ENCODE results near the gene CENPF.

CENPF gene

DNA sequence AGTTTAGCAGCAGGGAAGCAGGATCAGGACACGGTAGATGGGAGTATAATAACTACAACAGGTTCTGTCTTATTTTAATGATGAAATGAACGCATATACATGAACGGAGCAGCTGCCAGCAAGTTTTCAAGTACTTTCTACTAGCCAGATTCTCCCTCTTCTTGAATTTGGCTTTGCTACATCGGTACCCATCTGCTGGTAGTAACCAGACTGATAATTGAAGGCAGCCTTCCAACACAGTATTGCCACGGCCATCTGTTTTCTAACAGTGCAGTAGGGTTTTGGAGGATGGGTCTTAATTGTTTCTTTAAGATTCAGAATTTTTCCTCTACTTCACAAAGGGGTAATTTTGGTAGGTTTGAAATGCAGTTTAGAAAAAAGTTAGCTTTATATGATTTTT, 33.4 kb downstream of the CENPF start:
- no peaks in the 10 kb centered on the region for H3K9me3 ChIP-seq (ENCODE audit: control extremely low read depth in 1 of 5, control insufficient read depth in 4 of 5, insufficient read depth in 2 of 5, low read depth in 1 of 5, low read length in 4 of 5)
- no peak for DNase-seq
- WGBS (ENCODE audit: insufficient coverage): 100% methylated on average over 3 of the region's 5 CpGs
- no peak overlapping the region for H3K27ac ChIP-seq (ENCODE audit: insufficient read depth in 1 of 2, low read depth in 1 of 2, low read length in 2 of 2, poor library complexity in 1 of 2, severe bottlenecking in 2 of 2)
- no peaks in the 10 kb centered on the region for H3K27me3 ChIP-seq (replicated peaks in 2 of 5; ENCODE audit: control insufficient read depth in 4 of 5, insufficient read depth in 5 of 5, low read length in 4 of 5)
- ChIA-PET CTCF (interaction anchor here (0.7 to 4.7 kb wide), 8 partner anchors 9 to 309 kb away, joined by 3 to 23 read pairs (median 4); no protein-coding TSS in a partner anchor), POLR2A (no interaction called here)
- no peaks in the 10 kb centered on the region for H3K4me1 ChIP-seq (ENCODE audit: control extremely low read depth in 1 of 4, control insufficient read depth in 4 of 4, insufficient read depth in 4 of 4, low read length in 3 of 4)
- peaks cover 5 to 82% (median 40%) of the 10 kb centered on the region in 4 experiments for H3K36me3 ChIP-seq (ENCODE audit: control insufficient read depth in 4 of 4, insufficient read depth in 4 of 4, low read length in 3 of 4)
- H3K4me3 ChIP-seq (ENCODE audit: control insufficient read depth in 1 of 7, extremely low read depth in 1 of 7, insufficient read depth in 4 of 7, low read depth in 2 of 7, low read length in 6 of 7): no peak overlapping the region

DNA sequence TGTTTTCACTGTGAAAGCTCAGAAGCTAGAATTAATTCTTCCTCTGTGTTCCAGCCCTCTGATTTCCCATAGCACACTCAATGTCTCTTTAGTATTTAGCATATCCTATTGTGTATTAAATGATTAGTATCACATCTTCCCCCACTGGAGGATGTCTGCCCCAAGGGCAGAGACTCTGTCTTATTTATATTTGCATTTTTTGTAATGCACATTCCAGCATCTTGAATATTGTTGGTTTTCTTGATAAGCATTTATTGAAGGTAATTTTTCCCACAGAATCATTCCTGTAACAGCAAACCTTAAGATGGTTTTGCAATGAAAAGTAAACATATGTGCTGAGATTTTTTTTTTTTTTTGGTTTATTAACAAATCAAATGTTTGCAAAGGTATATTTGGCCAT, 34.1 kb downstream of the CENPF start:
- CTCF ChIA-PET: interaction anchor here (0.7 to 4.7 kb wide), 4 partner anchors 10 to 307 kb away, joined by 3 to 23 read pairs (median 5); no protein-coding TSS in a partner anchor
- H3K4me3 ChIP-seq (ENCODE audit: control insufficient read depth in 1 of 7, extremely low read depth in 1 of 7, insufficient read depth in 4 of 7, low read depth in 2 of 7, low read length in 6 of 7): no peak overlapping the region
- peaks cover 5 to 81% (median 39%) of the 10 kb centered on the region in 4 experiments for H3K36me3 ChIP-seq (ENCODE audit: control insufficient read depth in 4 of 4, insufficient read depth in 4 of 4, low read length in 3 of 4)
- H3K9me3 ChIP-seq (ENCODE audit: control extremely low read depth in 1 of 5, control insufficient read depth in 4 of 5, insufficient read depth in 2 of 5, low read depth in 1 of 5, low read length in 4 of 5): no peaks in the 10 kb centered on the region
- no peak overlapping the region for H3K27ac ChIP-seq (ENCODE audit: insufficient read depth in 1 of 2, low read depth in 1 of 2, low read length in 2 of 2, poor library complexity in 1 of 2, severe bottlenecking in 2 of 2)
- no peak for DNase-seq
- no peaks in the 10 kb centered on the region for H3K4me1 ChIP-seq (ENCODE audit: control extremely low read depth in 1 of 4, control insufficient read depth in 4 of 4, insufficient read depth in 4 of 4, low read length in 3 of 4)
- POLR2A ChIA-PET: no interaction called here
- no peaks in the 10 kb centered on the region for H3K27me3 ChIP-seq (replicated peaks in 2 of 5; ENCODE audit: control insufficient read depth in 4 of 5, insufficient read depth in 5 of 5, low read length in 4 of 5)

DNA sequence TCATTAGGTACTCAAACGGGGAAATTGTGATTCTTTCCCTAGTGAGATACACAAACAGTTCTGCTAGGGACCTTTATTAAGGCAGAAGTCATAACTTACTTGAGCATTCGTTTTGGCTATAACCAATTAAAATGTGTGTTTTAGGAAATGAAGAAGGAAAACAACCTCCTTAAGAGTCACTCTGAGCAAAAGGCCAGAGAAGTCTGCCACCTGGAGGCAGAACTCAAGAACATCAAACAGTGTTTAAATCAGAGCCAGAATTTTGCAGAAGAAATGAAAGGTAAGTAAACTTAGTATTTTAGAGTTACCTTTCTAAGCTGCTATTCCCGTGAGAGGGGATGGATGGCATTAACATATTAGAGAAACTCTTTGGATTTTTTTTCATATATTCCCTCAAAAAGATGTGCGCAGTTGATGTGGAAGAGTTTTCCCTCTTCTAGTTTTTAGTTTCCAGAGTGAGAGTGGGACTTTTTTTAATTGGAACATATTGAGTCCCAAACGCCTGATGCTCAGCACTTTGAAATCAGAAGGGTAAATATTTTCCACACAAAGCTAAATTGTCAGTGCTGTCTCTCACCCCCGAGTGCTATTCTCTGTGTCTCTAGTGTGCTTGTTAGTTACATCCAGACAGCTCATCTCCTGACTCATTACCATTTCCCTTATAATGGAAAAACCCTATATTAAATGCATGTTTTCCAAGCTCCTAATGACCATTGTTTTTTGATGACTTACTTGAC, 34.9 kb downstream of the CENPF start:
- POLR2A ChIA-PET: interaction anchor here (0.6 kb wide), 1 partner anchor 8 kb away, joined by 3 read pairs; no protein-coding TSS in a partner anchor
- Histone ChIP-seq H3K4me1 (ENCODE audit: control extremely low read depth in 1 of 4, control insufficient read depth in 4 of 4, insufficient read depth in 4 of 4, low read length in 3 of 4) (no peaks in the 10 kb centered on the region), H3K4me3 (ENCODE audit: control insufficient read depth in 1 of 7, extremely low read depth in 1 of 7, insufficient read depth in 4 of 7, low read depth in 2 of 7, low read length in 6 of 7) (no peak overlapping the region), H3K27ac (ENCODE audit: insufficient read depth in 1 of 2, low read depth in 1 of 2, low read length in 2 of 2, poor library complexity in 1 of 2, severe bottlenecking in 2 of 2) (no peak overlapping the region), H3K9me3 (ENCODE audit: control extremely low read depth in 1 of 5, control insufficient read depth in 4 of 5, insufficient read depth in 2 of 5, low read depth in 1 of 5, low read length in 4 of 5) (no peaks in the 10 kb centered on the region), H3K27me3 (replicated peaks in 2 of 5; ENCODE audit: control insufficient read depth in 4 of 5, insufficient read depth in 5 of 5, low read length in 4 of 5) (no peaks in the 10 kb centered on the region), H3K36me3 (ENCODE audit: control insufficient read depth in 4 of 4, insufficient read depth in 4 of 4, low read length in 3 of 4) (peaks cover 5 to 81% (median 40%) of the 10 kb centered on the region in 4 experiments)
- DNase-seq: peak; percentile 39 to 67 (median 59)
- 100% methylated on average over 2 of the region's 6 CpGs for WGBS (ENCODE audit: insufficient coverage)
- CTCF ChIA-PET: interaction anchor here (0.7 to 4.7 kb wide), 11 partner anchors 9 to 968 kb away, joined by 3 to 23 read pairs (median 5); no protein-coding TSS in a partner anchor

DNA sequence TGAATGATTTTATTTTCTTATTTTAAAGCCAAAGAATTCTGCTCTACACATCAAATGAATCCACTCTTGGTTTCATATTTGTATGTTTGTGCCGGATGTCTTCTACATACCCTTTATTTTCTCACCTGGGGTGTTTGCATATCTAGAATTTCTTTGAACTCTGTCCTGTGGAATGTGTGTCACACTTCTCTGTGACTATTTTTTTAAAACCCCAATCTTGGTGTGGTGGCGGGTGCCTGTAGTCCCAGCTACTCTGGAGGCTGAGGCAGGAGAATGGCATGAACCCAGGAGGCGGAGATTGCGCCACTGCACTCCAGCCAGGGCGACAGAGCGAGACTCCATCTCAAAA, 35.4 kb downstream of the CENPF start:
- CTCF ChIA-PET: interaction anchor here (0.7 to 4.7 kb wide), 9 partner anchors 9 to 968 kb away, joined by 3 to 23 read pairs (median 4); no protein-coding TSS in a partner anchor
- WGBS (ENCODE audit: insufficient coverage): 100% methylated on average over 1 of the region's 6 CpGs

DNA sequence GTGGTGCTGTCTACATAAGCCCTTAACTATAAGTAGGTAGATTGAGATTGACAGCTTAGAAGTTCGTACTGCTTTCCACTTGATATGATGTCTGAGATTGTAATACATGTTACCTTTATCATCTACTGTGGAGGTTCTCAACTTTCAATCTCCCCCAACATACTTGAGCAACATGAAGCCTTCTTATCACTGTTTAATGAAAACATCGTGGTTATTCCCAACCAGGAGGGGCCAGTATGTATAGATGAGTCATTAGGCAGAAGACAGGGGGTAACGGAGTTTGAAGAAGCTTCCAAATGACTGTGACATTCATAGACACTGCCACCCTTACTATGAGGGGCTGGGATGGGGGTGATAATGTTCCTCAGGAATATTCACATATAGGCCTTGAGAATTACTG, 36.0 kb downstream of the CENPF start:
- Histone ChIP-seq H3K27ac (ENCODE audit: insufficient read depth in 1 of 2, low read depth in 1 of 2, low read length in 2 of 2, poor library complexity in 1 of 2, severe bottlenecking in 2 of 2) (no peak overlapping the region), H3K9me3 (ENCODE audit: control extremely low read depth in 1 of 5, control insufficient read depth in 4 of 5, insufficient read depth in 2 of 5, low read depth in 1 of 5, low read length in 4 of 5) (no peaks in the 10 kb centered on the region), H3K36me3 (ENCODE audit: control insufficient read depth in 4 of 4, insufficient read depth in 4 of 4, low read length in 3 of 4) (peaks cover 2 to 76% (median 37%) of the 10 kb centered on the region in 4 experiments), H3K27me3 (replicated peaks in 2 of 5; ENCODE audit: control insufficient read depth in 4 of 5, insufficient read depth in 5 of 5, low read length in 4 of 5) (no peaks in the 10 kb centered on the region), H3K4me3 (ENCODE audit: control insufficient read depth in 1 of 7, extremely low read depth in 1 of 7, insufficient read depth in 4 of 7, low read depth in 2 of 7, low read length in 6 of 7) (no peak overlapping the region), H3K4me1 (ENCODE audit: control extremely low read depth in 1 of 4, control insufficient read depth in 4 of 4, insufficient read depth in 4 of 4, low read length in 3 of 4) (no peaks in the 10 kb centered on the region)
- 100% methylated on average over 1 of the region's 3 CpGs for WGBS (ENCODE audit: insufficient coverage)
- DNase-seq: no peak
- ChIA-PET CTCF (interaction anchor here (0.6 to 4.7 kb wide), 11 partner anchors 8 to 967 kb away, joined by 3 to 23 read pairs (median 3); no protein-coding TSS in a partner anchor), POLR2A (no interaction called here)

More for the DNA sequence above, 35.4 kb downstream of the CENPF start:
- Histone ChIP-seq H3K27ac (ENCODE audit: insufficient read depth in 1 of 2, low read depth in 1 of 2, low read length in 2 of 2, poor library complexity in 1 of 2, severe bottlenecking in 2 of 2) (no peak overlapping the region), H3K4me1 (ENCODE audit: control extremely low read depth in 1 of 4, control insufficient read depth in 4 of 4, insufficient read depth in 4 of 4, low read length in 3 of 4) (no peaks in the 10 kb centered on the region), H3K36me3 (ENCODE audit: control insufficient read depth in 4 of 4, insufficient read depth in 4 of 4, low read length in 3 of 4) (peaks cover 2 to 79% (median 40%) of the 10 kb centered on the region in 4 experiments), H3K4me3 (ENCODE audit: control insufficient read depth in 1 of 7, extremely low read depth in 1 of 7, insufficient read depth in 4 of 7, low read depth in 2 of 7, low read length in 6 of 7) (no peak overlapping the region), H3K9me3 (ENCODE audit: control extremely low read depth in 1 of 5, control insufficient read depth in 4 of 5, insufficient read depth in 2 of 5, low read depth in 1 of 5, low read length in 4 of 5) (no peaks in the 10 kb centered on the region), H3K27me3 (replicated peaks in 2 of 5; ENCODE audit: control insufficient read depth in 4 of 5, insufficient read depth in 5 of 5, low read length in 4 of 5) (no peaks in the 10 kb centered on the region)
- POLR2A ChIA-PET: no interaction called here
- DNase-seq: no peak

DNA sequence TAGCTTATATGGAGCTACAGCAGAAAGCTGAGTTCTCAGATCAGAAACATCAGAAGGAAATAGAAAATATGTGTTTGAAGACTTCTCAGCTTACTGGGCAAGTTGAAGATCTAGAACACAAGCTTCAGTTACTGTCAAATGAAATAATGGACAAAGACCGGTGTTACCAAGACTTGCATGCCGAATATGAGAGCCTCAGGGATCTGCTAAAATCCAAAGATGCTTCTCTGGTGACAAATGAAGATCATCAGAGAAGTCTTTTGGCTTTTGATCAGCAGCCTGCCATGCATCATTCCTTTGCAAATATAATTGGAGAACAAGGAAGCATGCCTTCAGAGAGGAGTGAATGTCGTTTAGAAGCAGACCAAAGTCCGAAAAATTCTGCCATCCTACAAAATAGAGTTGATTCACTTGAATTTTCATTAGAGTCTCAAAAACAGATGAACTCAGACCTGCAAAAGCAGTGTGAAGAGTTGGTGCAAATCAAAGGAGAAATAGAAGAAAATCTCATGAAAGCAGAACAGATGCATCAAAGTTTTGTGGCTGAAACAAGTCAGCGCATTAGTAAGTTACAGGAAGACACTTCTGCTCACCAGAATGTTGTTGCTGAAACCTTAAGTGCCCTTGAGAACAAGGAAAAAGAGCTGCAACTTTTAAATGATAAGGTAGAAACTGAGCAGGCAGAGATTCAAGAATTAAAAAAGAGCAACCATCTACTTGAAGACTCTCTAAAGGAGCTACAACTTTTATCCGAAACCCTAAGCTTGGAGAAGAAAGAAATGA, 37.6 kb downstream of the CENPF start:
- H3K4me1 ChIP-seq (ENCODE audit: control extremely low read depth in 1 of 4, control insufficient read depth in 4 of 4, insufficient read depth in 4 of 4, low read length in 3 of 4): no peaks in the 10 kb centered on the region
- H3K4me3 ChIP-seq (ENCODE audit: control insufficient read depth in 1 of 7, extremely low read depth in 1 of 7, insufficient read depth in 4 of 7, low read depth in 2 of 7, low read length in 6 of 7): no peak overlapping the region
- CTCF ChIA-PET: interaction anchor here (1.1 to 1.3 kb wide), 2 partner anchors 311 to 426 kb away, joined by 3 to 4 read pairs; no protein-coding TSS in a partner anchor
- WGBS (ENCODE audit: insufficient coverage): 100% methylated on average over 6 of the region's 6 CpGs
- POLR2A ChIA-PET: no interaction called here
- DNase-seq: no peak
- H3K9me3 ChIP-seq (ENCODE audit: control extremely low read depth in 1 of 5, control insufficient read depth in 4 of 5, insufficient read depth in 2 of 5, low read depth in 1 of 5, low read length in 4 of 5): no peaks in the 10 kb centered on the region
- H3K27ac ChIP-seq (ENCODE audit: insufficient read depth in 1 of 2, low read depth in 1 of 2, low read length in 2 of 2, poor library complexity in 1 of 2, severe bottlenecking in 2 of 2): no peak overlapping the region
- H3K36me3 ChIP-seq (ENCODE audit: control insufficient read depth in 4 of 4, insufficient read depth in 4 of 4, low read length in 3 of 4): peaks cover 4 to 78% (median 35%) of the 10 kb centered on the region in 4 experiments
- no peaks in the 10 kb centered on the region for H3K27me3 ChIP-seq (replicated peaks in 2 of 5; ENCODE audit: control insufficient read depth in 4 of 5, insufficient read depth in 5 of 5, low read length in 4 of 5)

All from common myeloid progenitor, CD34-positive (primary cell).